NCI-H2227 (cell line): ENCODE data around the gene HSPA2.

Experiments
- DNase-seq: peaks from one replicate; lab custom pipeline; 2025; ENCODE audit not compliant: unreplicated experiment; lab: John Stamatoyannopoulos, UW

Gene HSPA2

GRCh38 chr14:64540208-64541202 lies at the start of gene HSPA2:
HSPA2 (plus strand) TSS chr14:64540741; CDS start chr14:64540850, 109 bp downstream.
- peak; percentile 79 for DNase-seq

- no peak for DNase-seq
Measured at GRCh38 chr14:64491637-64492036, 48.9 kb upstream of the HSPA2 start.

GRCh38 chr14:64493455-64493854 lies 47.1 kb upstream of the HSPA2 start:
- no peak for DNase-seq

DNA sequence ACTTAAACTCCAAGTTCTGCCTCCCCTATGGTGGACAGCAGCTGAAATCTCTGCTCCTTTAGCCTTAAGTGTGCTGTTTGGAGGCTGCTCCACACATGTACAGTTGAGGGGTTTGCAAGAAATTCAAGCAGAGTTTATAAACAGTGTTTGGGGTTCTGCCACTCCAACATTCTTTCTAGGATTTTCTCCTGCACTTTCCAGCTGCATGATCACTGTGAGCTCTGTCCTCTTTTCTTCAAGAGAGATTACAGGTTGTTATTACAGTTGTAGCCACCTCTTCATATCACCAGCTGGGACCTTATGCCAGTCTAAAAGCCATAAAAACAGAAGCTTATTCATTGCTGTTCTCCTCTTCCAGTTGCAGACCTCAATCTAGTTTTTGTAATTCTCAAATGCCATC lies 45.3 kb upstream of the HSPA2 start:
- no peak for DNase-seq

- DNase-seq: no peak
Measured at GRCh38 chr14:64496764-64497163, 43.8 kb upstream of the HSPA2 start.

- DNase-seq: no peak
Measured at GRCh38 chr14:64500088-64500487, 40.5 kb upstream of the HSPA2 start.

DNA sequence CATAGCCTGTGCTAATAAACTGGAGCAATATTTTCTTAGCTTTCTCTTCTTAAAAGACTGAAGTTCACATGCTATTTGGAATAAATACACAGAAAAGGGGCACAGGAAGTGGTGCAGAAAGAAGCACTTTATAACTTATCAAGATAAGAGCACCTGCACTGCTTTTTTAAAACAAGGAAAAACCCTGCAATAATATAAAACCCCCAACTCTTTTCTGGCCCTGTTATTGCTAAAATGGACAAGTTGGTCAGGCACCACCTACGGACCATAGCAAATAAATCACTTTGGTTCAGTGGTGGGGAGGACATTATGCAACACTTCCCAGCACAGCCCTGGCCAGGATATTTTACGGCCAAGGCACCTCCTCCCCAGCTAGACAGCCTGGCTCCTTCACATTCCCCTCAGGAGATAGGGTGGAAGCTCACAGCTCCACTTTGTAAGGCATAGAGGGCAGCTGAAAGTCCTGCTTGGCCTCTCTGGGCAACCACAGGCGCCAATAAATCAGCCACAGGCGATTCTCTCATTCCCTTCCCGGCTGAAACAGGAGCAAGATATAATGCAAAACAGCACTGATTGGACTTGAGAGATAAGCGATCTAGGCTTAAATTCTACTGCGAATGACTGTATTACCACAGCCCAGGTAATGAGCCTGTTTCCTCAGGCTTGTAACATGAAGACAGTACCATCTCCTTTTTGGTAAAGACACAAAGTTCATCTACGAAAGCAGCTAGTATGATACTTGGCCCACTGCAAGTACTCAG lies 39.0 kb upstream of the HSPA2 start:
- DNase-seq: peak; percentile 35

DNA sequence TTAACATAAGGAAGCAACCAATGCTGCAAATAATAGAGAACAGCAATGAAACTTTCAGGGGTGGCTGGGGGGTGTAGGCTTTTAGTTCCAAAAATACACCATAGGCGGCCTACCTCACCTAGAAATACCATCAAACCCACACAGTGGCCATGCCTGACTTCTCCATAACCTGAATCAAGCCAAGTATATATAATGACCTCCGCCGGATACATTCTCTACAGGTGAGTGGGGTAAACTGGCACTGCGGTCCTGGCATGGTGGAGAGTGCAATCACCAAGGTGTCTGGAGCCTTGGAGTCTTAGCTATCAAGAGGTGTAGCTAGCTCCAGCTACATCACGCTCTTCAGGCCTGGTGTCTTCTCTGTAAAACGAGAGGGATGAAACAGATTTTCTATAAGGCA lies 38.1 kb upstream of the HSPA2 start:
- DNase-seq: no peak

- peak; percentile 61 for DNase-seq
Measured at GRCh38 chr14:64502887-64503433, 37.6 kb upstream of the HSPA2 start.

GRCh38 chr14:64503434-64504309 lies 36.9 kb upstream of the HSPA2 start, which contains the start of gene ZBTB25:
ZBTB25 (minus strand) TSS chr14:64503838; CDS start chr14:64490533, 13,305 bp downstream.
- DNase-seq: peak; percentile 95

DNA sequence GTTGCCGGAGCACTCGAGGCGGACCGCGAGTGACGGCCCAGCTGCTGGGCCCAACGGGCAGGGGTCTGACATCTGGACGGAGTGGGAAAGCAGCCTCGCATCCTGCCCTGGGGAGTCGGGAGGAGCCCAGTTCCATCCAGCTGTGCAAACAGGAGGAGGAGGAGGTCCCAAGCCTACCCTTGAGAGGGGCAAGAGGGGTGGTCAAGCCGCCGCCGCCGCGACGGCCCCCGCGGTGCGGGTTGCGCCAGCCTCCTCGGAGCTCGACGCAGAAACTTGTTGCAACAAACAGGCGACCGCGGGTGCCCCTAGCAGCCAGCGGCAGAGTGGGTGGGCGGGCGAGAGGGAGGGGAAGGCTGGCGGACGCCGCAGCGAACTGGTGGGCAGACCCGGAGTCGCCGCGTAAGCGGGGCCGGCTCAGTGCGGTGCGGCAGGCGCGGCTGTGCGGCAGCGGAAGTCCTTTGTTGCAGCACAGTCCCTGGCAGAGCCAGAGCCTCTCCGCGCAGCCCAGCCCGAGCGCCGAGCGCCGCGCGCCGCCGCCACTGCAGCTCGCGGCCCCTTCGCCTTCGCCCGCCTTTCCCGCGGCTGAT lies 36.1 kb upstream of the HSPA2 start, which contains the start of gene ZBTB1:
ZBTB1 (plus strand) TSS at position 461 of the 587 bp plus-strand sequence. CDS start 16,735 bp downstream, outside the sequence.
- DNase-seq: peak; percentile 88

GRCh38 chr14:64504897-64505794 lies 35.4 kb upstream of the HSPA2 start:
- peak; percentile 87 for DNase-seq

GRCh38 chr14:64506721-64507120 lies 33.8 kb upstream of the HSPA2 start:
- DNase-seq: no peak

- no peak for DNase-seq
Measured at GRCh38 chr14:64507376-64508156, 33.0 kb upstream of the HSPA2 start.

DNA sequence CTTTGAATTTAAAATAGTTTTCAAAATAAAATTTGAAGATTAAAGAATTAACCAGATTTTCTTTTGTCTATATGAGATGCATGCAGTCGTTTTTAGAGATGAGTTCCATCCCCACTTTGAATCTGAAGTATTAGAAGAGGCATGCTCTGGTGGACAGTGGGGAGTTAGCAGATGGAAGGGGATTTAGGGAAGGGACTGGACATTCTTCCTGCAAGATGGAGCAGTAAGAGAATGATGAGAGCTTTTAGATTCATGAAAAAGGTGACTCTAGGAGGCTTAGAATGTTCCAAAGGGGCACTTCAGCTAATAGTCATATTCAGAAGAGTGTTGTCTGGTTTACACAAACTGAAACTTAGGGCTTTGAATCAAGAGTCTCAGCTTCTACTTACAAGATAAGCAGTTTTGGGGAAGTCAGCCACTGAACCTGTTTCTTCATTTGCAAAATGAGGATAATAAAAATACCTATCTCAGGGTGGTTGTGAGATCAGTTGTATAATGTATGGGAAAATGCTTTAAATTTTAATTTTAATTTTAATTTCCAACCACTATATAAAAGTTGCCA lies 32.2 kb upstream of the HSPA2 start:
- no peak for DNase-seq

- DNase-seq: no peak
Measured at GRCh38 chr14:64509036-64509435, 31.5 kb upstream of the HSPA2 start.

DNA sequence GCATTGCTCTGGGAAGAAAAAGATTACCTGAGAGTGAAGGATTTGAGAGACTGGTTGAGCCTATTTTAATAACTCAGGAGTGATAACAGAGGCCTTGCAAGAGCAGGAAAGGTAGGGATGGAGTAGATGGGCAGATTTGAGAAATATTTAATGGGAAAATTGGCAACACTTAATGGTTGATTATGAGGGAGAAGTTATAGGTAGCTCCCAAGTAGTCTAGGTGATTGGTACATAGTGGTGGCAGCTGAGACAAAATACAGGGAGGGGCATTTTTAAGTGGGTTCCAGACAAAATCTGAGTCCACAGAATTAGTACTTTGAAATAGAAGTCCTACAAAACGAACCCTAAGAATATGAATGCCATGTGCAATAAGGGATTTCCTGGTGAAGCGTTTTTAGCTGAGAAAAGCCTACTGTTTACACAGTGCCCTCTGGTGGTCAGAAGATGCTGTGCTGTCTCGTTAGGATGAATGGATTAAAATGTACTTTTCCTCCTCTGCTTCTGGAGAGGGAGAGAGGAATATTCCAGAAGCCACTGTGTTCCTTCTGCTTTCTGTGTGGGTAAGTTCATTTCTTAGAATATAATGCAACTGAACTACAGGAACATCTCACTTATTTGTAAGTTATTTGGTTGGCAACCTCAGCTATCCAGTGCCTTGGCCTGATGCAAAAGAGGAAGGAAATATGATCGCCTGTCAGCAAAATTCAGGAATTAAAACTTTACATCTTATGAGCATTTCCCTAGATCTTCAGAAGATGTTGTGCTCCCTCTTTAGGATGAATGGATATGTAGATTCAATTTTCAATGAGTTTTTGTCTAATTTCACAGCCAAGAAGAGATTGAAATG lies 29.5 kb upstream of the HSPA2 start:
- peak; percentile 79 for DNase-seq
